Endothelial cell of coronary artery (primary cell): ENCODE results near the gene ZNF692. TPM values are rescaled to one million over a fixed set of nuclear protein-coding genes. Genes with fewer than 3 reads are reported as not detected.

Experiments used
- total RNA-seq: library from RNA; depleted of rRNA; stranded (reverse); fragments of >200 nt; gene quantifications from 2 replicates; pipeline ENCODE4 v1.2.3, GENCODE V29; 2014

The ZNF692 gene, protein sequence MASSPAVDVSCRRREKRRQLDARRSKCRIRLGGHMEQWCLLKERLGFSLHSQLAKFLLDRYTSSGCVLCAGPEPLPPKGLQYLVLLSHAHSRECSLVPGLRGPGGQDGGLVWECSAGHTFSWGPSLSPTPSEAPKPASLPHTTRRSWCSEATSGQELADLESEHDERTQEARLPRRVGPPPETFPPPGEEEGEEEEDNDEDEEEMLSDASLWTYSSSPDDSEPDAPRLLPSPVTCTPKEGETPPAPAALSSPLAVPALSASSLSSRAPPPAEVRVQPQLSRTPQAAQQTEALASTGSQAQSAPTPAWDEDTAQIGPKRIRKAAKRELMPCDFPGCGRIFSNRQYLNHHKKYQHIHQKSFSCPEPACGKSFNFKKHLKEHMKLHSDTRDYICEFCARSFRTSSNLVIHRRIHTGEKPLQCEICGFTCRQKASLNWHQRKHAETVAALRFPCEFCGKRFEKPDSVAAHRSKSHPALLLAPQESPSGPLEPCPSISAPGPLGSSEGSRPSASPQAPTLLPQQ
- 9.4 and 18.4 TPM in 2 replicates for total RNA-seq

DNA sequence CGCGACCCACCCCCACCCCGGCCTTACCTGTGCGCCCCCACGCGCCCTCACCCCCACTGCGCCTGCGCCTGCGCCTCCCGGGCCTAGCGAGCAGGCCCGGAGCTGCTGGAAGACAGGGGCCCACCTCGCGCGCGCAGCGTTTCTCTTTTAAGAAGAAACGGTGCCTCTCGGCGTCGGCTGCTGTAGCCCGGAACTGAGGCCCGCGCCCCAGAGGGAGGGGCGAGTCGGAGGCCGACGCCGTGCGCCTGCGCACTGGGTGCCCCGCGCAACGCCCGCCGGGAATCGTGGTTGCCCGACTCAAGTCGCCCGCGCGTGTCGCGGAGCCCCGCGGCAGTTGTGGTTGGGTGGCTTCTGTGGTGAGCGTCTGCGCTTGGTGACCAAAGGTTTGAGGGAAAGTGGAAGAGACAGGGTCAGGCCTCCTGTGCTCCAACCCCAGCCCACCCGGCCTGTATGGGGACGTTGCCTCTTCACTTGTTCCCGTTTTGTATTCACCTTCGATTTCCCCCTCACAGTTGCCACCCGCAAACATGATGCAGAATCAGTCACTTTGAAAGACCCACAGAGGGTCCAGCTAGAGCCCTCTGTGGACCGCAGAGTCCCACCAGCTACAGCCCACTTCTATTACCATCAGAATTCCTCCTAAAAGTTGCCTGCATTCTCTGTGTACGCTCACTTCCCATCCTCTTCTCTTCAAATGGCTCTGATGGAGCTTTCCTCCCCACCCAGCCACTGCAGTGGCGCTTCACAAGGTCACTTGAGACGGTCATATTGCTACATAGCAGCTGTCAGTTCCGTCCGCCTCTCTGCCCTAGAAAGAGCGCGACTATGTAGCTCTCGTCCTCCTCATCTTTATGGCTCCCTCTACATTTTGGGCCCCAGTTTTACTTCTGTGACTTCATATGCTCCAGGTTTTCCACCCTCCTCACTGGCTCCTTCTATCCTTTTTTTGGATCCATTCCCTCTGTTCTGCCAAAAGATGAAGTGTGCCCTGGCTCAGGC, at the start of gene ZNF692:
TSS of gene ZNF692 (minus strand) at position 195 of the 999 bp plus-strand sequence. CDS start 776 bp downstream, outside the sequence.

DNA sequence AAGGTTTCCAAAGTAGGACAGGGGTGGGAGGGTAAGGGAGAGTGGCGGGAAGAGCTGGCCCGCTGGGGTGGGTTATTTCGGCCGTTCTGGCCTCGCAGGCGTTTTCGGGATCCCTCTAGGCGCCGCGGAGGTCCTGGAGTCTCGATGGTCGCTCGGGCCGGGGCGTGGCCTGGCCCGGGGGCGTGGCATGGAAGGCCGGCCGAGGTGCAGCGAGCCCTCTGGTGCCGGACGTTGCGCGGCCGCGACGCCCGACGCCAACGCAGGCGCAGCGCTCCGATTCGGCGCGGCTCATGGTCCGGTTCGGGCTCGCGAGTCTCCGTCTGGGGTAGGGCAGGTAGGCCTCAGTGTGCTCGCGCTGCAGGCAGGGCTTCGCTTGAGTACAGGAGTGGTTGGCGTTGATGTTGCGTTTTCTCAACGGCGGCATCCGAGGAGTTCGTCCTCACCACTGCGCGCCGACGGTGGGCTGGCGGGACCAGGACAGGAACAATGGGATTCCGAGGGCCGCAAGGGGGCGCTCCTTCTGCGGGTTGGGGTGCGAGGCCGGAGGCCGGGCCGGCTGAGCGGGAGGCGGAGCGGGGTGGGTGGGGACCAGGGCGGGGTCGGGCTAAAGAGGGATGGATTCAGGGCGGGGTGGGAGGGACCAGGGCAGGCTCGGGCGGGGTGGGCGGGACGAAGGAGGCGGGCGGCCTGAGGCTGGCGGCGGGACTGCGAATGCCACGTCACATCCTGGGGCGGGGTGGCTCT, 47.3 kb upstream of the ZNF692 start, which contains the start of gene PGBD2:
TSS of gene PGBD2 (plus strand) at position 227 of the 744 bp plus-strand sequence. CDS start 7,628 bp downstream, outside the sequence.

DNA sequence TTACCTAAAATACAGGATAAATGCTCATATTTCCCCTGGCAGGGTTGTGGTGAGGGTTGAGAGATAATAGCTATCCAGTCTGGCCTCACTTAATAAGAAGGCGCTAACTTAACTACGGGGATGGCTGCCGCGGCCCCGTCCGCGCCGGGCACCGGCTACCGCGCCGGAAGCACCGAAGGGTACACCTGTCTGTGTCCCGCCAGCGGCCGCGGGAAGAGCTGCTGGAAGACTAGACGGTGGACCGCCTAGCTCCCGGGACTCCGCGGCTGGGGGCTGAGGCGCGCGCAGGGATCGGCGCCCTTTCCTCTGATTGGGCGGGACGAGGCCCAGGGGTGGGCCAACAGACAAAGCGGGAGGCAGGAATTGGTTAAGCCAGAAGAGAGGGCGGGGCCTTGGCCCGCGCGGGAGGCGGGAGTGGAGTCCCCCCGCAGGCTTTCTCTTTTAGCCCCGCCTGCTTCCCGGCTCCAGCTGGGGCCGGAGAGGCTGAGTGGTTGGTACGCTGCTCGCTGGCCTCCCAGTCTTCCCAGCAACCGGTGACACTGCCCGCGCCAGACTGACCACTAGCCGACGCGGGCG, 21.0 kb downstream of the ZNF692 start, which contains the start of gene ZNF672:
TSS of gene ZNF672 (plus strand) at position 444 of the 576 bp plus-strand sequence. CDS start 9,051 bp downstream, outside the sequence.

DNA sequence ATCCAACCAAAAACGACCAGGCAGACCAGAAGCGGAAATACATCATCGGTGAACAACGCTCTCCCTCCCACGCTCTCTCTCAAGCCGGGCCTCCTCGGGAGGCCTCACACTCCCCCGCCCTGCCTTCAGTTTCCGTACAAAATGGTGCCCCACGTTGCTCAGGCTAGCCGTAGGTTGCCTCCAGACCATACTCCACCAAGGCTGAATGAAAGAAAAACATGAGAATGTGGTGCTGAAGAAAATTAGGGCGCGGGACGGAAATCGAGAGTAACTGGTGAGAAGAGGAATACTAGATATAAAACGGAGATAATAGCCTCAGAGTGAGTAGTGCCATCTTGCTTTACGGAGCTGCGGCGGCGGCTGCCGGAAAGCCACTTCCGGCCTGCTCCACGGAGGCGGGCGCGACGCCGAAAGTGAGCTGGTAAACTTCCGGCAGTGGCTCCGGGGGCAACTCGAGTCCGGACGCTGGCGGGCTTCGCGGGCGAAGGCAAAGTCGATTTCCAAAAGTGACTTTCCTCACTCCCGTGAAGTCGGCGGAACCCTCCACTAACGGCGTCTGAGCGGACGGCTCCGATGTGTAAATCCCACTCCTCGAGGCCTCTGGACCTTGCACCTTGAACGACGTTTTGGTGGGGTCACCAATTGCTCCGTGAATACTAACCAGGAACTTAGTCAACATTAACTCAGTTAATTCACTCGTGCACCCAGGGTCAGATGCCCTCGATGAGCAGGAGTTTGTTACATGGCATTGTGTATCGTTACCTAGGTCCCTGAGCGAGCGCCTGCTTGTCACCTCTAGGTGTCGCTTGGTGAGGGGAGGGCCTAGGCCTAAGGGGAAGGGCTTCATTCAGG, 32.8 kb downstream of the ZNF692 start, which contains the start of gene SH3BP5L:
TSS of gene SH3BP5L (minus strand) at position 7 of the 852 bp plus-strand sequence. CDS start 980 bp downstream, outside the sequence.

Other genes starting within 250 kb of the ZNF692 start
- not detected in 2 replicates for gene OR2T11, start 224.0 kb downstream of the ZNF692 start, total RNA-seq
- gene OR2T35, start 213.8 kb downstream of the ZNF692 start, total RNA-seq, result not detected in 2 replicates
- gene OR2T27, start 203.6 kb downstream of the ZNF692 start, total RNA-seq, result not detected in 2 replicates
- not detected in 2 replicates for gene OR14I1, start 156.3 kb downstream of the ZNF692 start, total RNA-seq
- gene LYPD8, start 103.3 kb downstream of the ZNF692 start, total RNA-seq, result 0.19 TPM in 1 of 2 replicates, not detected in the other
- 22.1 and 27.0 TPM in 2 replicates for gene SH3BP5L, start 33.2 kb downstream of the ZNF692 start, total RNA-seq
- gene ZNF672, start 20.9 kb downstream of the ZNF692 start, total RNA-seq, result 17.2 and 18.4 TPM in 2 replicates
- gene PGBD2, start 47.1 kb upstream of the ZNF692 start, total RNA-seq, result 6.7 and 10.2 TPM in 2 replicates